RWPE2 (cell line): Measurements from ENCODE around the gene TBC1D23.
A peak's percentile ranks its signal among the peaks of the same experiment; 100 is the strongest.

ENCODE experiments used
- ATAC-seq: fragments of 200-7000 bp; cut with Tn5 transposase; 3 replicates; pipeline ENCODE4 v1.9.1; 2021; ENCODE audit warnings: low read depth
- DNase-seq: peaks from one replicate; pipeline ENCODE4 v3.0.0-alpha.2; 2020; ENCODE audit warnings: low spot score
- H3K27ac ChIP-seq: fragments of 450-650 bp; 2 replicates; pipeline ENCODE4 v1.5.1; 2017; ENCODE audit warnings: mild to moderate bottlenecking; ENCODE audit not compliant: poor library complexity, severe bottlenecking
- H3K27me3 ChIP-seq: fragments of 250-450 bp; sonication (Bioruptor Pico); 2 replicates; pipeline ENCODE4 v1.5.1; 2021; ENCODE audit warnings: mild to moderate bottlenecking, moderate library complexity; ENCODE audit not compliant: insufficient read depth, poor library complexity, severe bottlenecking
- H3K36me3 ChIP-seq: fragments of 250-450 bp; sonication (Bioruptor Pico); 2 replicates; pipeline ENCODE4 v1.5.1; 2020; ENCODE audit warnings: low read depth, mild to moderate bottlenecking, moderate library complexity
- H3K4me1 ChIP-seq: fragments of 250-450 bp; sonication (Bioruptor Pico); 2 replicates; pipeline ENCODE4 v1.5.1; 2021; ENCODE audit warnings: mild to moderate bottlenecking, moderate library complexity; ENCODE audit not compliant: insufficient read depth, poor library complexity, severe bottlenecking
- H3K4me3 ChIP-seq: fragments of 250-450 bp; sonication (Bioruptor Pico); 2 replicates; pipeline ENCODE4 v1.5.1; 2021; ENCODE audit warnings: mild to moderate bottlenecking, moderate library complexity; ENCODE audit not compliant: severe bottlenecking
- H3K9me3 ChIP-seq: fragments of 250-450 bp; sonication (Bioruptor Pico); 2 replicates; pipeline ENCODE4 v1.5.1; 2021; ENCODE audit warnings: mild to moderate bottlenecking, moderate library complexity; ENCODE audit not compliant: severe bottlenecking
- CTCF ChIP-seq: fragments of 450-650 bp; IDR thresholded peaks from one replicate; pipeline ENCODE4 v1.5.1; 2017; ENCODE audit warnings: mild to moderate bottlenecking, moderate library complexity; ENCODE audit not compliant: poor library complexity, severe bottlenecking

The TBC1D23 gene

GRCh38 chr3:100260685-100261484 lies at the start of gene TBC1D23:
Gene TBC1D23 (plus strand): TSS chr3:100260992. CDS start chr3:100261019, 27 bp downstream.
- H3K9me3 ChIP-seq: no peaks in the 10 kb centered on the region
- H3K36me3 ChIP-seq: no peaks in the 10 kb centered on the region
- TF ChIP-seq CTCF: no peak
- peaks cover 41% of the 10 kb centered on the region for H3K4me1 ChIP-seq
- no peaks in the 10 kb centered on the region for H3K27me3 ChIP-seq
- DNase-seq (peak; percentile 97), ATAC-seq (peak; percentile 94)
- peak within 1 kb of the TSS; percentile 84 for H3K4me3 ChIP-seq
- peak within 1 kb of the TSS; percentile 98 for H3K27ac ChIP-seq

DNA sequence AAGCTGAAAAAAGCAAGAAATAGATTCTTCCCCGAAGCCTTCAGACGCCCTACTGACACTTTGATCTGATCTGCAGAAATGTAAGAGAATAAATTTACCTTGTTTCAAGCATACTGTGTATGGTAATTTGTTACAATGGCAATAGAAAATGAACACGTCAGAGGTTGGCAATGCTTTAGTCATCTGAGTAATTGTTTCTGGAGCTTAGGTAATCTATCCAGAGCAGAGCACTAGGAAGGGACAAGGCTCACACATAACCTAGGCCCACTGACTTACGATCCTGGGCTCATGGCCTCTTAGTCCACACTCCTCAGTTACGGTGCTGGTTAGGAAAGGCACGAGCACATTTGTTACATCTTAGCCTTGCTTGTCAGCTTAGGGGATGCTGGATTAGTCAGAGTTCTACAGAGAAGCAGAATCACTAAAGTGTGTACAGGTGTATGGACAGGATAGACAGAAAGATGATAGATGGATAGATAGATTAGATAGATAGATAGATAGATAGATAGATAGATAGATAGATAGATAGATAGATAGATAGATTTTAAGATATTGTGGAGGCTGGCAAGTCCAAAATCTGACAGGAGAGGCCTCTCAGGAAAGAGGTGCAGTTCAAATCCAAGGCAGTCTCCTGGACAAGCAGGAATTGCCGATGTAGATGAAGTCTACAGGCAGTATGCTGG lies 46.8 kb upstream of the TBC1D23 start:
- TF ChIP-seq CTCF: no peak
- Histone ChIP-seq H3K4me1 (no peaks in the 10 kb centered on the region), H3K4me3 (no peak overlapping the region), H3K9me3 (no peaks in the 10 kb centered on the region), H3K27me3 (no peaks in the 10 kb centered on the region), H3K36me3 (no peaks in the 10 kb centered on the region), H3K27ac (no peak overlapping the region)
- ATAC-seq (peak; percentile 79), DNase-seq (no peak)

- H3K36me3 ChIP-seq: no peaks in the 10 kb centered on the region
- no peak overlapping the region for H3K4me3 ChIP-seq
- DNase-seq: no peak
- H3K27me3 ChIP-seq: no peaks in the 10 kb centered on the region
- H3K9me3 ChIP-seq: no peaks in the 10 kb centered on the region
- TF ChIP-seq CTCF: no peak
- no peak for ATAC-seq
- no peak overlapping the region for H3K27ac ChIP-seq
- no peaks in the 10 kb centered on the region for H3K4me1 ChIP-seq
These were observed 46.2 kb upstream of the TBC1D23 start for GRCh38 chr3:100214574-100214964.

- no peak for TF ChIP-seq CTCF
- DNase-seq (no peak), ATAC-seq (no peak)
These were observed 44.1 kb upstream of the TBC1D23 start for GRCh38 chr3:100216713-100217112.

More at GRCh38 chr3:100216713-100217112, 44.1 kb upstream of the TBC1D23 start:
- H3K27me3 ChIP-seq: no peaks in the 10 kb centered on the region
- no peaks in the 10 kb centered on the region for H3K36me3 ChIP-seq
- no peaks in the 10 kb centered on the region for H3K4me1 ChIP-seq
- no peak overlapping the region for H3K4me3 ChIP-seq
- no peaks in the 10 kb centered on the region for H3K9me3 ChIP-seq
- H3K27ac ChIP-seq: no peak overlapping the region
